ENCODE results near the gene CD22.

CD22 gene

DNA sequence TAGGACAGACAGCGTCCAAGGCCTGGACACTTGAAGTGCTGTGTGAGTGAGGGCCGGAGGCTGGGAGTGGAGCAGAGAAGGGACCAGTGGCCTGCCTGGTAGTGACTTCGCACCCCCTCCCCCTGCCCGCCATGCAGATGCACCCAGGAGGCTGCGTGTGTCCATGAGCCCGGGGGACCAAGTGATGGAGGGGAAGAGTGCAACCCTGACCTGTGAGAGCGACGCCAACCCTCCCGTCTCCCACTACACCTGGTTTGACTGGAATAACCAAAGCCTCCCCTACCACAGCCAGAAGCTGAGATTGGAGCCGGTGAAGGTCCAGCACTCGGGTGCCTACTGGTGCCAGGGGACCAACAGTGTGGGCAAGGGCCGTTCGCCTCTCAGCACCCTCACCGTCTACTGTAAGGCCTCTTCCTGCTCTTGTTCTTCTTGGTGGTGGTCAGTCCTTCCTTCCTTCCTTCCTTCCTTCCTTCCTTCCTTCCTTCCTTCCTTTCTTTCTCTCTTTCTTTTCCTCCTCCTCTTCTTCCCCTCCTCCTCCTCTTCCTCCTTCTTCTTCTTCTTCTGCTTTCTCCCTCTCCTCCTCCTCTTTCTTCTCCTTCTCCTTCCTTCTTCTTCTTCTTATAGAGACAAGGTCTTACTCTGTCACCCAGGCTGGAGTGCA, 12.7 kb downstream of the CD22 start (continued):
- TF ChIP-seq, protein P1, sequence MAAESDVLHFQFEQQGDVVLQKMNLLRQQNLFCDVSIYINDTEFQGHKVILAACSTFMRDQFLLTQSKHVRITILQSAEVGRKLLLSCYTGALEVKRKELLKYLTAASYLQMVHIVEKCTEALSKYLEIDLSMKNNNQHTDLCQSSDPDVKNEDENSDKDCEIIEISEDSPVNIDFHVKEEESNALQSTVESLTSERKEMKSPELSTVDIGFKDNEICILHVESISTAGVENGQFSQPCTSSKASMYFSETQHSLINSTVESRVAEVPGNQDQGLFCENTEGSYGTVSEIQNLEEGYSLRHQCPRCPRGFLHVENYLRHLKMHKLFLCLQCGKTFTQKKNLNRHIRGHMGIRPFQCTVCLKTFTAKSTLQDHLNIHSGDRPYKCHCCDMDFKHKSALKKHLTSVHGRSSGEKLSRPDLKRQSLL (tag by site-specific recombination; IDR thresholded peaks at IDR 0.05) = no peak
- TF ChIP-seq GLI2 (tag by site-specific recombination; IDR thresholded peaks at IDR 0.05; ENCODE audit: borderline replicate concordance, low read depth) = no peak
- TF ChIP-seq ZNF658 (tag by site-specific recombination; IDR thresholded peaks at IDR 0.05) = no peak

DNA sequence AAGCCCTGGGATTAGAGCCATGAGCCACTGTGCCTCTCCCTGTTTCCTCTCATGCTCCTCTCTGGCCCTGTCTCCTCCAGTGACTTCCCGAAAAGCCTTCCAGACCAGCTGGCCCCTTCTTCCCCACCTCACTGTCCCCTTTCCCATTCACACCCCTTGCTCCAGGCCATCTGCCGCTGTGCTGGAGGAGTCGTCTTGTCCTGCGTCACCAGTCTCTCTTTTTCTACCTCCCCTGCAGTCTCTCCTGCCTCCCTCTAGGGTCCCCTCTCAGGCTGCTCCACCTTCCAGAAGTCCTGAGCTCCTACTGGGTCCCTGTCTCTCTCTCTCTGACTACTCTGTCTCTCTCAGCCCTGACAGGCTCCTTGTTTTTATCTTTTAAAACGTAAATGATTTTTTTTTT, 13.4 kb downstream of the CD22 start:
- CTCF ChIA-PET = interaction anchor here (0.6 to 2.4 kb wide), 6 partner anchors 10 to 216 kb away, joined by 3 to 12 read pairs (median 4); no protein-coding TSS in a partner anchor
- H3K4me3 ChIP-seq (ENCODE audit: low read depth, low read length) = no peak overlapping the region
- no peak overlapping the region for H3K27ac ChIP-seq (ENCODE audit: extremely low read depth, low read depth, low read length)
- TF ChIP-seq ZIC2 (tag by site-specific recombination; IDR thresholded peaks at IDR 0.05) (peak; percentile 18; the same call in 1 of the 2 replicates), ZNF433 (tag by site-specific recombination; IDR thresholded peaks at IDR 0.05; ENCODE audit: low read depth) (no peak)
- POLR2A ChIA-PET = interaction anchor here (0.5 kb wide), 1 partner anchor 84 kb away, joined by 3 read pairs; no protein-coding TSS in a partner anchor
- no peaks in the 10 kb centered on the region for H3K4me1 ChIP-seq (ENCODE audit: control insufficient read depth, insufficient read depth, low read length)
- H3K9me3 ChIP-seq (ENCODE audit: control insufficient read depth, insufficient read depth, low read depth, low read length) = no peaks in the 10 kb centered on the region
- no peaks in the 10 kb centered on the region for H3K36me3 ChIP-seq (ENCODE audit: control insufficient read depth in 2 of 2, insufficient read depth in 1 of 2, low read length in 2 of 2)

DNA sequence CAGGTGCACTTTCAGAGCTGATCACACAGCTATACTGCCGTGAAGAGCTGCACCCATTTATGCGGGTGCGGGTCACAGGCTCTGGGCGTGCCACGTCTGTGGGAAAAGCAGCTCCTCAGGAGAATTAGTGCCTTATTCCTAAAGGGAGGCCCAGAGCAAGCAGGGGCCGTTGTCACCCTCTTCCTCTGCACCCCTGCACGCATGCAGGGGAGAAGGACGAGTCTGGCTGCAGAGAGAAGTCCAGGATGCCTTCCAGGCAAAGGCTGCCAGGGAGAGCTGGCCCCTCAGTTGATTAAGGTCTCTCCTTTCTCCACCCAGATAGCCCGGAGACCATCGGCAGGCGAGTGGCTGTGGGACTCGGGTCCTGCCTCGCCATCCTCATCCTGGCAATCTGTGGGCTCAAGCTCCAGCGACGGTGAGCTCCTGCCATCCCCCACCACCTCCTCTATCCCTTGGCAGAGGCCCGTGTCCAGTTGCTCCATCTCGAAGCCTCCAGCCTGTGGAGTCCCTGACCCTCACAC, 15.6 kb downstream of the CD22 start:
- CTCF ChIA-PET = interaction anchor here (0.6 to 3.5 kb wide), 6 partner anchors 9 to 230 kb away, joined by 3 to 19 read pairs (median 8); no protein-coding TSS in a partner anchor
- no peaks in the 10 kb centered on the region for H3K9me3 ChIP-seq (ENCODE audit: control insufficient read depth, insufficient read depth, low read depth, low read length)
- no peak overlapping the region for H3K27ac ChIP-seq (ENCODE audit: extremely low read depth, low read depth, low read length)
- no peaks in the 10 kb centered on the region for H3K4me1 ChIP-seq (ENCODE audit: control insufficient read depth, insufficient read depth, low read length)
- POLR2A ChIA-PET = no interaction called here
- no peak for TF ChIP-seq ZNF747 (tag by site-specific recombination; IDR thresholded peaks at IDR 0.05)
- H3K4me3 ChIP-seq (ENCODE audit: low read depth, low read length) = no peak overlapping the region
- no peaks in the 10 kb centered on the region for H3K36me3 ChIP-seq (ENCODE audit: control insufficient read depth in 2 of 2, insufficient read depth in 1 of 2, low read length in 2 of 2)

DNA sequence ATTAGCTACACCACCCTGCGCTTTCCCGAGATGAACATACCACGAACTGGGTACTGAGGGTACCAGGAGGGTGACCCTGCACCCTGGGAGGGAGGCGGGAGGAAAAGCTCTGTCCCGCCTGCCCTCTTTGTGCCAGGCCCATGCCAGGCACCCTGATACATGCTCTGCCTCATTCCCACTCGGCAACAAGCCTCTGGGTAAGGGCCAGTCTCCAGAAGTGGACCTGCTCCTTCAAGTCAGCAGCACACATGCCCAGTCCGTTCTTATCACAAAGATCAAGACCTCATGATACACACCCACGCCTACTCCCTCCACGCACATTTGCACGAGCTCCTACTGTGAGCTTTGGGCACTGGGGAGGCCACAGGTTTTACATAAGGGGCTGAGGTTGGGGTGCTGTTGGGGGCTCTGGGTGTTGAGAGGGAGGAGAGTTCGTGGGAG, 16.7 kb downstream of the CD22 start:
- POLR2A ChIA-PET = interaction anchor here (0.5 kb wide), 1 partner anchor 162 kb away, joined by 4 read pairs; no protein-coding TSS in a partner anchor
- Histone ChIP-seq H3K27ac (ENCODE audit: extremely low read depth, low read depth, low read length) (no peak overlapping the region), H3K4me1 (ENCODE audit: control insufficient read depth, insufficient read depth, low read length) (no peaks in the 10 kb centered on the region), H3K9me3 (ENCODE audit: control insufficient read depth, insufficient read depth, low read depth, low read length) (no peaks in the 10 kb centered on the region), H3K4me3 (ENCODE audit: low read depth, low read length) (no peak overlapping the region), H3K36me3 (ENCODE audit: control insufficient read depth in 2 of 2, insufficient read depth in 1 of 2, low read length in 2 of 2) (no peaks in the 10 kb centered on the region)
- TF ChIP-seq ZFHX2 (tag by site-specific recombination; conservative IDR thresholded peaks at IDR 0.05) = peak; percentile 56
- no peak for TF ChIP-seq ZNF560 (tag by site-specific recombination; IDR thresholded peaks at IDR 0.05; ENCODE audit: borderline replicate concordance)
- TF ChIP-seq, protein P2, sequence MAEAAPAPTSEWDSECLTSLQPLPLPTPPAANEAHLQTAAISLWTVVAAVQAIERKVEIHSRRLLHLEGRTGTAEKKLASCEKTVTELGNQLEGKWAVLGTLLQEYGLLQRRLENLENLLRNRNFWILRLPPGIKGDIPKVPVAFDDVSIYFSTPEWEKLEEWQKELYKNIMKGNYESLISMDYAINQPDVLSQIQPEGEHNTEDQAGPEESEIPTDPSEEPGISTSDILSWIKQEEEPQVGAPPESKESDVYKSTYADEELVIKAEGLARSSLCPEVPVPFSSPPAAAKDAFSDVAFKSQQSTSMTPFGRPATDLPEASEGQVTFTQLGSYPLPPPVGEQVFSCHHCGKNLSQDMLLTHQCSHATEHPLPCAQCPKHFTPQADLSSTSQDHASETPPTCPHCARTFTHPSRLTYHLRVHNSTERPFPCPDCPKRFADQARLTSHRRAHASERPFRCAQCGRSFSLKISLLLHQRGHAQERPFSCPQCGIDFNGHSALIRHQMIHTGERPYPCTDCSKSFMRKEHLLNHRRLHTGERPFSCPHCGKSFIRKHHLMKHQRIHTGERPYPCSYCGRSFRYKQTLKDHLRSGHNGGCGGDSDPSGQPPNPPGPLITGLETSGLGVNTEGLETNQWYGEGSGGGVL (tag by site-specific recombination; IDR thresholded peaks at IDR 0.05) = no peak
- TF ChIP-seq ZNF24 (tag by site-specific recombination; IDR thresholded peaks at IDR 0.05) = no peak
- no peak for TF ChIP-seq ZNF426 (tag by site-specific recombination; IDR thresholded peaks at IDR 0.05)
- TF ChIP-seq ZNF341 (tag by site-specific recombination; IDR thresholded peaks at IDR 0.05; ENCODE audit: low read depth) = no peak
- TF ChIP-seq ZNF302 (tag by site-specific recombination; IDR thresholded peaks at IDR 0.05; ENCODE audit: low read depth) = no peak
- TF ChIP-seq KLF16 (tag by site-specific recombination; IDR thresholded peaks at IDR 0.05) = no peak
- no peak for TF ChIP-seq ZNF2 (tag by site-specific recombination; IDR thresholded peaks at IDR 0.05)
- TF ChIP-seq, protein P3, sequence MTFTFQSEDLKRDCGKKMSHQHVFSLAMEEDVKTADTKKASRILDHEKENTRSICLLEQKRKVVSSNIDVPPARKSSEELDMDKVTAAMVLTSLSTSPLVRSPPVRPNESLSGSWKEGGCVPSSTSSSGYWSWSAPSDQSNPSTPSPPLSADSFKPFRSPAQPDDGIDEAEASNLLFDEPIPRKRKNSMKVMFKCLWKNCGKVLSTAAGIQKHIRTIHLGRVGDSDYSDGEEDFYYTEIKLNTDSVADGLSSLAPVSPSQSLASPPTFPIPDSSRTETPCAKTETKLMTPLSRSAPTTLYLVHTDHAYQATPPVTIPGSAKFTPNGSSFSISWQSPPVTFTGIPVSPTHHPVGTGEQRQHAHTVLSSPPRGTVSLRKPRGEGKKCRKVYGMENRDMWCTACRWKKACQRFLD (tag by site-specific recombination; IDR thresholded peaks at IDR 0.05) = no peak
- no peak for TF ChIP-seq ZNF623 (tag by site-specific recombination; IDR thresholded peaks at IDR 0.05)
- TF ChIP-seq ZNF174 (tag by site-specific recombination; IDR thresholded peaks at IDR 0.05) = no peak
- peak; percentile 46; the same call in 1 of the 2 replicates for TF ChIP-seq EGR2 (tag by site-specific recombination; IDR thresholded peaks at IDR 0.05; ENCODE audit: low read depth)
- TF ChIP-seq, protein P4, sequence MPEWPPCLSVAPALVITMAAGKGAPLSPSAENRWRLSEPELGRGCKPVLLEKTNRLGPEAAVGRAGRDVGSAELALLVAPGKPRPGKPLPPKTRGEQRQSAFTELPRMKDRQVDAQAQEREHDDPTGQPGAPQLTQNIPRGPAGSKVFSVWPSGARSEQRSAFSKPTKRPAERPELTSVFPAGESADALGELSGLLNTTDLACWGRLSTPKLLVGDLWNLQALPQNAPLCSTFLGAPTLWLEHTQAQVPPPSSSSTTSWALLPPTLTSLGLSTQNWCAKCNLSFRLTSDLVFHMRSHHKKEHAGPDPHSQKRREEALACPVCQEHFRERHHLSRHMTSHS (tag by site-specific recombination; IDR thresholded peaks at IDR 0.05) = no peak
- TF ChIP-seq SALL2 (tag by site-specific recombination; IDR thresholded peaks at IDR 0.05; ENCODE audit: borderline replicate concordance) = no peak
- CTCF ChIA-PET = interaction anchor here (2.1 to 3.5 kb wide), 2 partner anchors 123 to 149 kb away, joined by 11 to 19 read pairs; no protein-coding TSS in a partner anchor
